ENCODE measurements around the gene SYTL5. TPM values are rescaled to one million over a fixed set of nuclear protein-coding genes. Genes with fewer than 3 reads are reported as not detected.

Gene SYTL5
- total and polyA plus RNA-seq, 9 donors: 0.10 to 2.8 (median 0.18) TPM; not detected in 2

- intact Hi-C loops (cut with DNase I): loop anchor here in 1 of 4 donors (5.0 to 10.0 kb wide), 2 partner anchors 238 to 420 kb away; no protein-coding TSS in a partner anchor
- Histone ChIP-seq H3K27me3 (no peaks in the 10 kb centered on the region), H3K27ac (no peak overlapping the region), H3K4me1 (ENCODE audit: insufficient read depth) (no peaks in the 10 kb centered on the region), H3K4me3 (no peak overlapping the region), H3K36me3 (no peaks in the 10 kb centered on the region), H3K9me3 (no peaks in the 10 kb centered on the region)
- TF ChIP-seq EP300 (IDR thresholded peaks at IDR 0.05) (no peak), POLR2A (IDR thresholded peaks at IDR 0.05) (no peak)
- TF ChIP-seq, protein P1, sequence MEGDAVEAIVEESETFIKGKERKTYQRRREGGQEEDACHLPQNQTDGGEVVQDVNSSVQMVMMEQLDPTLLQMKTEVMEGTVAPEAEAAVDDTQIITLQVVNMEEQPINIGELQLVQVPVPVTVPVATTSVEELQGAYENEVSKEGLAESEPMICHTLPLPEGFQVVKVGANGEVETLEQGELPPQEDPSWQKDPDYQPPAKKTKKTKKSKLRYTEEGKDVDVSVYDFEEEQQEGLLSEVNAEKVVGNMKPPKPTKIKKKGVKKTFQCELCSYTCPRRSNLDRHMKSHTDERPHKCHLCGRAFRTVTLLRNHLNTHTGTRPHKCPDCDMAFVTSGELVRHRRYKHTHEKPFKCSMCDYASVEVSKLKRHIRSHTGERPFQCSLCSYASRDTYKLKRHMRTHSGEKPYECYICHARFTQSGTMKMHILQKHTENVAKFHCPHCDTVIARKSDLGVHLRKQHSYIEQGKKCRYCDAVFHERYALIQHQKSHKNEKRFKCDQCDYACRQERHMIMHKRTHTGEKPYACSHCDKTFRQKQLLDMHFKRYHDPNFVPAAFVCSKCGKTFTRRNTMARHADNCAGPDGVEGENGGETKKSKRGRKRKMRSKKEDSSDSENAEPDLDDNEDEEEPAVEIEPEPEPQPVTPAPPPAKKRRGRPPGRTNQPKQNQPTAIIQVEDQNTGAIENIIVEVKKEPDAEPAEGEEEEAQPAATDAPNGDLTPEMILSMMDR (IDR thresholded peaks at IDR 0.05): no peak
- DNase-seq: no peak
- 62 to 68% (median 68%) methylated on average over 1 of the region's 1 CpG for WGBS, 3 donors
These were observed 158.7 kb downstream of the SYTL5 start for GRCh38 chrX:38165023-38165422.

DNA sequence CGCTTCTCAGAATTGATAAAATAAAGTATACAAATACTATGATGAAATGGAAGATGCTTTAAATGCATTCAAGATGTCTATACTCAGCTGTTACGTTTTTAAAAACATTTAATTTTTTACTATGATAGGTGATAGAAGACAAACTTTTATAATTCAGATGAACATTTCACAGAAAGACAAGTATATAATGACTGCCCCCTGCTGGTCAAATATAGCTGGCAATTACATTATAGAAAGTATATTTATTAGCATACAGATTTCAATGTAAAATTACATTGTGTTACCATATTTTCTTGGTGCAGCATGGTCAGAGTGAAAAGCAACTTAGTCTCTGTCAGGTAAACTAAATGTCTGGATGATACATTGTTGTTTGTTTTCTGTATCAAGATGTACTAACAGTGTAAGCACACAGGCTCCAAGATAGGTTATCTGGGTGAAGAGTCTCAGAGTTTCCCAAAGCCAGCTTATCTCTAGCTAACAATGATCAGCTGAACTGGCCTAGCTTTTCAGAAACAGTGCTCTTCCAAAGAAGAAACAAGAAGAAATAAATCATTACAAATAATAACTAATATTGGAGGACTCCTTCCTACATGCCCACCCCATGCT, 160.2 kb downstream of the SYTL5 start:
- intact Hi-C loops (cut with DNase I): loop anchor here in 1 of 4 donors (5.0 to 10.0 kb wide), 2 partner anchors 239 to 422 kb away; no protein-coding TSS in a partner anchor
- 44 to 53% (median 47%) methylated on average over 2 of the region's 2 CpGs for WGBS, 3 donors
- no peaks in the 10 kb centered on the region for H3K36me3 ChIP-seq
- H3K4me1 ChIP-seq (ENCODE audit: insufficient read depth): no peaks in the 10 kb centered on the region
- H3K27ac ChIP-seq: no peak overlapping the region
- no peak for DNase-seq
- TF ChIP-seq, protein P1 (IDR thresholded peaks at IDR 0.05): no peak
- TF ChIP-seq POLR2A (IDR thresholded peaks at IDR 0.05) (no peak), EP300 (IDR thresholded peaks at IDR 0.05) (no peak)
- H3K27me3 ChIP-seq: no peaks in the 10 kb centered on the region
- no peaks in the 10 kb centered on the region for H3K9me3 ChIP-seq
- H3K4me3 ChIP-seq: no peak overlapping the region

- intact Hi-C loops (cut with DNase I): loop anchor here in 1 of 4 donors (10.0 kb wide), 1 partner anchor 246 kb away; no protein-coding TSS in a partner anchor
- H3K4me1 ChIP-seq (ENCODE audit: insufficient read depth): no peaks in the 10 kb centered on the region
- TF ChIP-seq EP300 (IDR thresholded peaks at IDR 0.05) (no peak), POLR2A (IDR thresholded peaks at IDR 0.05) (no peak)
- TF ChIP-seq, protein P1 (IDR thresholded peaks at IDR 0.05): no peak
- no peak overlapping the region for H3K27ac ChIP-seq
- WGBS, 3 donors: 75 to 86% (median 82%) methylated on average over 1 of the region's 1 CpG
- no peaks in the 10 kb centered on the region for H3K27me3 ChIP-seq
- no peak for DNase-seq
- H3K36me3 ChIP-seq: no peaks in the 10 kb centered on the region
- H3K4me3 ChIP-seq: no peak overlapping the region
- no peaks in the 10 kb centered on the region for H3K9me3 ChIP-seq
These were observed 164.2 kb downstream of the SYTL5 start for GRCh38 chrX:38170556-38170955.

GRCh38 chrX:38172596-38172995, 166.2 kb downstream of the SYTL5 start:
- Histone ChIP-seq H3K9me3 (no peaks in the 10 kb centered on the region), H3K4me3 (no peak overlapping the region), H3K36me3 (no peaks in the 10 kb centered on the region), H3K4me1 (ENCODE audit: insufficient read depth) (no peaks in the 10 kb centered on the region), H3K27ac (no peak overlapping the region), H3K27me3 (no peaks in the 10 kb centered on the region)
- 68 to 75% (median 71%) methylated on average over 3 of the region's 3 CpGs for WGBS, 3 donors
- intact Hi-C loops (cut with DNase I): loop anchor here in 1 of 4 donors (10.0 kb wide), 1 partner anchor 248 kb away; no protein-coding TSS in a partner anchor
- TF ChIP-seq EP300 (IDR thresholded peaks at IDR 0.05): no peak
- TF ChIP-seq, protein P1 (IDR thresholded peaks at IDR 0.05): no peak
- no peak for DNase-seq

All from ovary (tissue), 9 donors.